Fibroblast of pulmonary artery (primary cell): Measurements from ENCODE around the gene ABTB2.

Experiments used
- DNase-seq: peaks from one replicate; pipeline ENCODE4 v3.0.0-alpha.2; 2010; ENCODE audit warnings: low read depth
- H3K4me3 ChIP-seq: replicated peaks from 2 replicates; pipeline ENCODE4 v1.5.1; 2011; ENCODE audit warnings: low read depth, mild to moderate bottlenecking, control low read depth, low read length, moderate library complexity
- CTCF ChIP-seq: IDR thresholded peaks from 2 replicates; pipeline ENCODE4 v1.5.1; 2011; ENCODE audit warnings: mild to moderate bottlenecking, control low read depth, low read length, inconsistent platforms; ENCODE audit errors: missing control alignments

Gene ABTB2

GRCh38 chr11:34140149-34140548 lies 217.7 kb downstream of the ABTB2 start:
- no peak for DNase-seq
- TF ChIP-seq CTCF = no peak
- H3K4me3 ChIP-seq = no peak overlapping the region

GRCh38 chr11:34139346-34139745 lies 218.5 kb downstream of the ABTB2 start:
- no peak overlapping the region for H3K4me3 ChIP-seq
- TF ChIP-seq CTCF = no peak
- DNase-seq = no peak

GRCh38 chr11:34136420-34136819 lies 221.4 kb downstream of the ABTB2 start:
- no peak for DNase-seq
- H3K4me3 ChIP-seq = no peak overlapping the region
- TF ChIP-seq CTCF = no peak

GRCh38 chr11:34135439-34135838 lies 222.4 kb downstream of the ABTB2 start:
- H3K4me3 ChIP-seq = no peak overlapping the region
- no peak for TF ChIP-seq CTCF
- DNase-seq = no peak

- DNase-seq = no peak
- H3K4me3 ChIP-seq = no peak overlapping the region
- no peak for TF ChIP-seq CTCF
Measured at GRCh38 chr11:34134765-34135164, 223.0 kb downstream of the ABTB2 start.

- no peak for TF ChIP-seq CTCF
- H3K4me3 ChIP-seq = no peak overlapping the region
- DNase-seq = no peak
Measured at GRCh38 chr11:34132261-34132965, 225.4 kb downstream of the ABTB2 start.

- no peak overlapping the region for H3K4me3 ChIP-seq
- no peak for TF ChIP-seq CTCF
- no peak for DNase-seq
Measured at GRCh38 chr11:34128824-34129223, 229.0 kb downstream of the ABTB2 start.
